Left forelimb (tissue), 1 donor: ENCODE measurements around the gene TCIRG1.
A peak's percentile ranks its signal among the peaks of the same experiment; 100 is the strongest.

Source experiments
- DNase-seq: peaks from one replicate; pipeline ENCODE4 v3.0.0-alpha.2; 2018; ENCODE audit warnings: low spot score

Gene TCIRG1

GRCh38 chr11:68051191-68052136 lies 12.6 kb downstream of the TCIRG1 start:
- no peak for DNase-seq

GRCh38 chr11:68052137-68052873 lies 13.5 kb downstream of the TCIRG1 start:
- DNase-seq = no peak

GRCh38 chr11:68053117-68053516 lies 14.3 kb downstream of the TCIRG1 start:
- no peak for DNase-seq

- DNase-seq = no peak
Observed at GRCh38 chr11:68053981-68054812, 15.4 kb downstream of the TCIRG1 start.

- DNase-seq = no peak
Observed at GRCh38 chr11:68056317-68057285, 17.8 kb downstream of the TCIRG1 start.

GRCh38 chr11:68057807-68058206 lies 19.0 kb downstream of the TCIRG1 start:
- no peak for DNase-seq

GRCh38 chr11:68061508-68061907 lies 22.7 kb downstream of the TCIRG1 start:
- DNase-seq = no peak

GRCh38 chr11:68064926-68065325 lies 26.1 kb downstream of the TCIRG1 start:
- no peak for DNase-seq

- DNase-seq = no peak
Observed at GRCh38 chr11:68065841-68066240, 27.0 kb downstream of the TCIRG1 start.

- DNase-seq = peak; percentile 28
Observed at GRCh38 chr11:68066742-68067141, 27.9 kb downstream of the TCIRG1 start.

GRCh38 chr11:68067991-68068390 lies 29.2 kb downstream of the TCIRG1 start:
- DNase-seq = peak; percentile 3

GRCh38 chr11:68071281-68072048 lies 32.6 kb downstream of the TCIRG1 start:
- peak; percentile 42 for DNase-seq

GRCh38 chr11:68074584-68075352 lies 35.9 kb downstream of the TCIRG1 start:
- DNase-seq = peak; percentile 28

GRCh38 chr11:68076371-68077042 lies 37.7 kb downstream of the TCIRG1 start:
- peak; percentile 17 for DNase-seq

- no peak for DNase-seq
Observed at GRCh38 chr11:68077617-68078582, 39.1 kb downstream of the TCIRG1 start.

- DNase-seq = peak; percentile 62
Observed at GRCh38 chr11:68080860-68081259, 42.0 kb downstream of the TCIRG1 start.

- peak; percentile 9 for DNase-seq
Observed at GRCh38 chr11:68081691-68082090, 42.9 kb downstream of the TCIRG1 start.

- no peak for DNase-seq
Observed at GRCh38 chr11:68082481-68082880, 43.7 kb downstream of the TCIRG1 start.
